ENCODE results near the gene RALGAPA2. TPM values are rescaled to one million over a fixed set of nuclear protein-coding genes. Genes with fewer than 3 reads are reported as not detected.

Gene RALGAPA2
- total RNA-seq, 1 experiment from 2014 or later: 9.8 TPM

GRCh38 chr20:20608041-20608440 lies 104.4 kb downstream of the RALGAPA2 start:
- H3K4me3 ChIP-seq (ENCODE audit: low read length): no peak overlapping the region
- H3K9ac ChIP-seq (ENCODE audit: low read length): no peak overlapping the region
- H3K9me3 ChIP-seq (ENCODE audit: low read length): no peaks in the 10 kb centered on the region
- H2AFZ ChIP-seq (ENCODE audit: low read length): no peak overlapping the region
- ATAC-seq: no peak
- BruUV-seq (replicated peaks): no TSS peak
- H3K79me2 ChIP-seq (ENCODE audit: low read length): no peaks in the 10 kb centered on the region
- no peaks in the 10 kb centered on the region for H3K27me3 ChIP-seq (ENCODE audit: low read length)
- H3K36me3 ChIP-seq (ENCODE audit: low read depth, low read length): no peaks in the 10 kb centered on the region
- no peak overlapping the region for H3K4me2 ChIP-seq (ENCODE audit: low read length)
- POLR2A ChIA-PET (ENCODE audit: unreplicated experiment): no interaction called here
- CTCF ChIA-PET: no interaction called here
- H3F3A ChIP-seq (ENCODE audit: low read length, unreplicated experiment): no peaks in the 10 kb centered on the region
- no peak overlapping the region for H3K27ac ChIP-seq (ENCODE audit: low read length)
- H3K9me2 ChIP-seq (replicated peaks; ENCODE audit: low read length): no peaks in the 10 kb centered on the region
- no peaks in the 10 kb centered on the region for H4K20me1 ChIP-seq (ENCODE audit: low read length)
- TF ChIP-seq, protein P1, sequence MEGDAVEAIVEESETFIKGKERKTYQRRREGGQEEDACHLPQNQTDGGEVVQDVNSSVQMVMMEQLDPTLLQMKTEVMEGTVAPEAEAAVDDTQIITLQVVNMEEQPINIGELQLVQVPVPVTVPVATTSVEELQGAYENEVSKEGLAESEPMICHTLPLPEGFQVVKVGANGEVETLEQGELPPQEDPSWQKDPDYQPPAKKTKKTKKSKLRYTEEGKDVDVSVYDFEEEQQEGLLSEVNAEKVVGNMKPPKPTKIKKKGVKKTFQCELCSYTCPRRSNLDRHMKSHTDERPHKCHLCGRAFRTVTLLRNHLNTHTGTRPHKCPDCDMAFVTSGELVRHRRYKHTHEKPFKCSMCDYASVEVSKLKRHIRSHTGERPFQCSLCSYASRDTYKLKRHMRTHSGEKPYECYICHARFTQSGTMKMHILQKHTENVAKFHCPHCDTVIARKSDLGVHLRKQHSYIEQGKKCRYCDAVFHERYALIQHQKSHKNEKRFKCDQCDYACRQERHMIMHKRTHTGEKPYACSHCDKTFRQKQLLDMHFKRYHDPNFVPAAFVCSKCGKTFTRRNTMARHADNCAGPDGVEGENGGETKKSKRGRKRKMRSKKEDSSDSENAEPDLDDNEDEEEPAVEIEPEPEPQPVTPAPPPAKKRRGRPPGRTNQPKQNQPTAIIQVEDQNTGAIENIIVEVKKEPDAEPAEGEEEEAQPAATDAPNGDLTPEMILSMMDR (conservative IDR thresholded peaks at IDR 0.05; ENCODE audit: low read depth, low read length): no peak
- TF ChIP-seq EZH2phosphoT487 (IDR thresholded peaks at IDR 0.05; ENCODE audit: borderline replicate concordance, low read length): no peak
- TF ChIP-seq EZH2 (IDR thresholded peaks at IDR 0.05; ENCODE audit: low read length, unreplicated experiment): no peak
- DNase-seq: no peak
- no peaks in the 10 kb centered on the region for H3K4me1 ChIP-seq (ENCODE audit: insufficient read depth, low read length)
- intact Hi-C loops (cut with micrococcal nuclease): no loop called here

- Histone ChIP-seq H3K36me3 (ENCODE audit: low read depth, low read length) (no peaks in the 10 kb centered on the region), H3K79me2 (ENCODE audit: low read length) (no peaks in the 10 kb centered on the region), H3K9me2 (replicated peaks; ENCODE audit: low read length) (no peaks in the 10 kb centered on the region), H3K9ac (ENCODE audit: low read length) (no peak overlapping the region), H3K9me3 (ENCODE audit: low read length) (no peaks in the 10 kb centered on the region), H2AFZ (ENCODE audit: low read length) (no peak overlapping the region), H4K20me1 (ENCODE audit: low read length) (no peaks in the 10 kb centered on the region), H3K4me2 (ENCODE audit: low read length) (no peak overlapping the region), H3F3A (ENCODE audit: low read length, unreplicated experiment) (no peaks in the 10 kb centered on the region), H3K4me3 (ENCODE audit: low read length) (no peak overlapping the region), H3K27ac (ENCODE audit: low read length) (no peak overlapping the region), H3K4me1 (ENCODE audit: insufficient read depth, low read length) (no peaks in the 10 kb centered on the region), H3K27me3 (ENCODE audit: low read length) (no peaks in the 10 kb centered on the region)
- ChIA-PET POLR2A (ENCODE audit: unreplicated experiment) (no interaction called here), CTCF (no interaction called here)
- intact Hi-C loops (cut with micrococcal nuclease): no loop called here
- no TSS peak for BruUV-seq (replicated peaks)
- DNase-seq: no peak
- TF ChIP-seq, protein P1 (conservative IDR thresholded peaks at IDR 0.05; ENCODE audit: low read depth, low read length): no peak
- TF ChIP-seq EZH2phosphoT487 (IDR thresholded peaks at IDR 0.05; ENCODE audit: borderline replicate concordance, low read length): no peak
- TF ChIP-seq EZH2 (IDR thresholded peaks at IDR 0.05; ENCODE audit: low read length, unreplicated experiment): no peak
- ATAC-seq: no peak
Observed at GRCh38 chr20:20606881-20607280, 105.6 kb downstream of the RALGAPA2 start.

GRCh38 chr20:20606050-20606449 lies 106.4 kb downstream of the RALGAPA2 start:
- ChIA-PET CTCF (no interaction called here), POLR2A (ENCODE audit: unreplicated experiment) (no interaction called here)
- H3K27ac ChIP-seq (ENCODE audit: low read length): no peak overlapping the region
- intact Hi-C loops (cut with micrococcal nuclease): no loop called here
- no peaks in the 10 kb centered on the region for H3K79me2 ChIP-seq (ENCODE audit: low read length)
- H3F3A ChIP-seq (ENCODE audit: low read length, unreplicated experiment): no peaks in the 10 kb centered on the region
- H3K27me3 ChIP-seq (ENCODE audit: low read length): no peaks in the 10 kb centered on the region
- H3K9ac ChIP-seq (ENCODE audit: low read length): no peak overlapping the region
- TF ChIP-seq EZH2phosphoT487 (IDR thresholded peaks at IDR 0.05; ENCODE audit: borderline replicate concordance, low read length) (no peak), EZH2 (IDR thresholded peaks at IDR 0.05; ENCODE audit: low read length, unreplicated experiment) (no peak)
- TF ChIP-seq, protein P1 (conservative IDR thresholded peaks at IDR 0.05; ENCODE audit: low read depth, low read length): no peak
- H3K36me3 ChIP-seq (ENCODE audit: low read depth, low read length): no peaks in the 10 kb centered on the region
- BruUV-seq (replicated peaks): no TSS peak
- H2AFZ ChIP-seq (ENCODE audit: low read length): no peak overlapping the region
- no peak overlapping the region for H3K4me2 ChIP-seq (ENCODE audit: low read length)
- H4K20me1 ChIP-seq (ENCODE audit: low read length): no peaks in the 10 kb centered on the region
- H3K4me1 ChIP-seq (ENCODE audit: insufficient read depth, low read length): no peaks in the 10 kb centered on the region
- DNase-seq (no peak), ATAC-seq (no peak)
- no peaks in the 10 kb centered on the region for H3K9me3 ChIP-seq (ENCODE audit: low read length)
- H3K9me2 ChIP-seq (replicated peaks; ENCODE audit: low read length): no peaks in the 10 kb centered on the region
- H3K4me3 ChIP-seq (ENCODE audit: low read length): no peak overlapping the region
